Right atrium auricular region (tissue), 2 donors: Measurements from ENCODE around the gene SYNJ2. TPM values are rescaled to one million over a fixed set of nuclear protein-coding genes. Genes with fewer than 3 reads are reported as not detected.

Source experiments
- DNase-seq: peaks from one replicate; pipeline ENCODE4 v3.0.0-alpha.2; 2019; ENCODE audit warnings: low spot score
- H3K27ac ChIP-seq, 2 donors: fragments of 200-600 bp; sonication (generic); 1 replicate in 1 of 2; 2 replicates in 1 of 2; pipeline ENCODE4 v1.5.1; 2016 to 2019
- H3K27me3 ChIP-seq, 2 donors: fragments of 200-600 bp; sonication (generic); one replicate each; pipeline versions ENCODE4 v1.5.1 to v1.6.0; 2017 to 2019
- H3K36me3 ChIP-seq: fragments of 200-600 bp; sonication (generic); one replicate; pipeline ENCODE4 v1.5.1; 2016
- H3K4me1 ChIP-seq, 2 donors: fragments of 200-600 bp; sonication (generic); one replicate each; pipeline versions ENCODE4 v1.5.1 to v1.6.0; 2017 to 2019
- H3K4me3 ChIP-seq, 2 donors: fragments of 200-600 bp; sonication (generic); 1 replicate in 1 of 2; 2 replicates in 1 of 2; pipeline ENCODE4 v1.5.1; 2017 to 2019; ENCODE audit warnings: mild to moderate bottlenecking in 1 of 2, moderate library complexity in 1 of 2
- H3K9me3 ChIP-seq, 2 donors: fragments of 200-600 bp; sonication (generic); one replicate each; pipeline ENCODE4 v1.5.1; 2019
- CTCF ChIP-seq, 2 donors: fragments of 200-600 bp; sonication (generic); IDR thresholded peaks; one replicate each; pipeline ENCODE4 v1.5.1; 2019; ENCODE audit warnings: antibody characterized with exemption in 2 of 2
- total RNA-seq, 2 donors: library from RNA; depleted of rRNA; stranded (reverse); fragments of >200 nt; gene quantifications; one replicate each; pipeline ENCODE4 v1.1.0, GENCODE V29; 2016

SYNJ2 gene
- total RNA-seq, 2 donors from 2014 or later, result 10.1 to 20.0 TPM

GRCh38 chr6:157985378-157986155, 3.9 kb downstream of the SYNJ2 start:
- H3K27ac ChIP-seq, result no peak overlapping the region
- H3K4me3 ChIP-seq, result no peak overlapping the region
- no peak for DNase-seq
- no peak for TF ChIP-seq CTCF (IDR thresholded peaks at IDR 0.05)
- H3K27me3 ChIP-seq, result no peaks in the 10 kb centered on the region
- peaks cover 0 to 29% of the 10 kb centered on the region in 2 donors for H3K4me1 ChIP-seq
- H3K36me3 ChIP-seq, result no peaks in the 10 kb centered on the region
- H3K9me3 ChIP-seq, result no peaks in the 10 kb centered on the region

GRCh38 chr6:157987788-157988699, 6.4 kb downstream of the SYNJ2 start:
- H3K4me1 ChIP-seq, result peaks cover 0 to 17% of the 10 kb centered on the region in 2 donors
- H3K27me3 ChIP-seq, result no peaks in the 10 kb centered on the region
- no peaks in the 10 kb centered on the region for H3K36me3 ChIP-seq
- H3K9me3 ChIP-seq, result no peaks in the 10 kb centered on the region
- no peak overlapping the region for H3K4me3 ChIP-seq
- DNase-seq, result no peak
- TF ChIP-seq CTCF (IDR thresholded peaks at IDR 0.05), result no peak
- H3K27ac ChIP-seq, result peak overlapping the region; percentile 30 to 63

GRCh38 chr6:157988700-157989063, 7.0 kb downstream of the SYNJ2 start:
- no peak for TF ChIP-seq CTCF (IDR thresholded peaks at IDR 0.05)
- H3K4me3 ChIP-seq, result no peak overlapping the region
- DNase-seq, result no peak
- H3K27me3 ChIP-seq, result no peaks in the 10 kb centered on the region
- peak overlapping the region; percentile 30 to 63 for H3K27ac ChIP-seq
- peaks cover 0 to 17% of the 10 kb centered on the region in 2 donors for H3K4me1 ChIP-seq
- H3K9me3 ChIP-seq, result no peaks in the 10 kb centered on the region
- H3K36me3 ChIP-seq, result no peaks in the 10 kb centered on the region

GRCh38 chr6:157989541-157990289, 8.1 kb downstream of the SYNJ2 start:
- Histone ChIP-seq H3K4me1 (peaks cover 0 to 17% of the 10 kb centered on the region in 2 donors), H3K9me3 (no peaks in the 10 kb centered on the region), H3K4me3 (no peak overlapping the region), H3K36me3 (no peaks in the 10 kb centered on the region), H3K27me3 (no peaks in the 10 kb centered on the region), H3K27ac (peak overlapping the region; percentile 63 to 67)
- TF ChIP-seq CTCF (IDR thresholded peaks at IDR 0.05), result no peak
- no peak for DNase-seq

- no peak for DNase-seq
- peak overlapping the region; percentile 63 to 67 for H3K27ac ChIP-seq
- no peaks in the 10 kb centered on the region for H3K9me3 ChIP-seq
- H3K4me3 ChIP-seq, result no peak overlapping the region
- H3K36me3 ChIP-seq, result no peaks in the 10 kb centered on the region
- TF ChIP-seq CTCF (IDR thresholded peaks at IDR 0.05), result no peak
- H3K4me1 ChIP-seq, result peaks cover 0 to 17% of the 10 kb centered on the region in 2 donors
- H3K27me3 ChIP-seq, result no peaks in the 10 kb centered on the region
These were observed 8.8 kb downstream of the SYNJ2 start for GRCh38 chr6:157990321-157991066.
